ENCODE measurements around the gene HSPA12B. TPM values are rescaled to one million over a fixed set of nuclear protein-coding genes. Genes with fewer than 3 reads are reported as not detected.

Gene HSPA12B
- total and polyA plus RNA-seq, 2 of the 13 experiments (the other 11 are each of a cell fraction or from before 2014, with no cell fraction given), result 0.01 TPM; not detected in 1

DNA sequence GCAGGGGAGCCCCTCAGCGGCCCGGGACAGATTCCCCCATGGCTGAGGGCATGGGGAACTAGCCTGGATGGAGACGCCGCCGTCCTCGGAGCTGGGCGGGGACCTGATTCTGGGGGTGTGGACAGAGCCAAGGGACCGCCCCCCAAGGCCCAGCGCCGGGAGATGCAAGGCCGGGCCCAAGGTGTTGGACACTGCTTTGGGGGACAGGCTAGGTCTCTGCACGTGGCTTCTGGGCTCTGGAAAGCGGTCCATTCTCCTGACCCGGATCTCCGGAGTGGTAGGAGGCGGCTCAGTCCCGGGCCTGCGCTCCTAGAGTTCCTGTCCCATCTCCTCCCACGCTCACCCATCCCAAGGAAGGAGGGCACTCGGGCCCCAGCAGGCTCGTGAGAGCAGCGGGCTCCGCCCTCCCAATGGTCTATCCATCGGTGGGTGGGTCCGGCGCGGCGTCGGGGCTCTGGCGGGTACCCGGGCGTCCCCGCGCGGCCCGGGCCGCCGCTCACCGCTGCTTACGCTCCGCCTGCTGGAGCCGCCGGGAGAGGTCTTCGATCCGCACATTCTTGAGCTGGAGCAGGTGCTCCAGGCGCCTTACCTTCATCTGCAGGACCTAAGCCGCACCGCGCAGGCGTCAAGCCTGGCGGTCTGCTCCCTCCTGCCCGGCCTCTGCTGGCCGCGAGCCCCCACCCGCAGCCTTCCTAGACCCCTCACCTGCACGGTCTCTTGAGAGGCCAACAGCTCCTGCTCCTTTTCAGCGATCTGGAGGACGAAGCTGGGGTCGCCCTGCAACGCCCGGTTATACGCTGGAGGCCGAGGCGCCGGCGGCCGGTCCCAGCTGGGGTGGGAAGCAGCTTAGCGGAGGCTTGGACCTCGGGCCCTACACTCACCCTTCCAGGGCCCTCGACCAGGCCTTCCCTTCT is 45.5 kb downstream of the HSPA12B start (continued):
- no peak for TF ChIP-seq ZNF775 (CRISPR knock-in tag; IDR thresholded peaks at IDR 0.05; ENCODE audit: borderline replicate concordance)
- no peak for TF ChIP-seq ZNF264 (CRISPR knock-in tag; IDR thresholded peaks at IDR 0.05)
- TF ChIP-seq ZNF335 (CRISPR knock-in tag; IDR thresholded peaks at IDR 0.05), result no peak
- TF ChIP-seq, protein P1, sequence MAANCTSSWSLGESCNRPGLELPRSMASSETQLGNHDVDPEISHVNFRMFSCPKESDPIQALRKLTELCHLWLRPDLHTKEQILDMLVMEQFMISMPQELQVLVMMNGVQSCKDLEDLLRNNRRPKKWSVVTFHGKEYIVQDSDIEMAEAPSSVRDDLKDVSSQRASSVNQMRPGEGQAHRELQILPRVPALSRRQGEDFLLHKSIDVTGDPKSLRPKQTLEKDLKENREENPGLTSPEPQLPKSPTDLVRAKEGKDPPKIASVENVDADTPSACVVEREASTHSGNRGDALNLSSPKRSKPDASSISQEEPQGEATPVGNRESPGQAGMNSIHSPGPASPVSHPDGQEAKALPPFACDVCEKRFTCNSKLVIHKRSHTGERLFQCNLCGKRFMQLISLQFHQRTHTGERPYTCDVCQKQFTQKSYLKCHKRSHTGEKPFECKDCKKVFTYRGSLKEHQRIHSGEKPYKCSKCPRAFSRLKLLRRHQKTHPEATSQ (CRISPR knock-in tag; IDR thresholded peaks at IDR 0.05; ENCODE audit: borderline replicate concordance), result no peak
- TF ChIP-seq ZNF839 (CRISPR knock-in tag; IDR thresholded peaks at IDR 0.05; ENCODE audit: borderline replicate concordance), result no peak
- TF ChIP-seq, protein P2, sequence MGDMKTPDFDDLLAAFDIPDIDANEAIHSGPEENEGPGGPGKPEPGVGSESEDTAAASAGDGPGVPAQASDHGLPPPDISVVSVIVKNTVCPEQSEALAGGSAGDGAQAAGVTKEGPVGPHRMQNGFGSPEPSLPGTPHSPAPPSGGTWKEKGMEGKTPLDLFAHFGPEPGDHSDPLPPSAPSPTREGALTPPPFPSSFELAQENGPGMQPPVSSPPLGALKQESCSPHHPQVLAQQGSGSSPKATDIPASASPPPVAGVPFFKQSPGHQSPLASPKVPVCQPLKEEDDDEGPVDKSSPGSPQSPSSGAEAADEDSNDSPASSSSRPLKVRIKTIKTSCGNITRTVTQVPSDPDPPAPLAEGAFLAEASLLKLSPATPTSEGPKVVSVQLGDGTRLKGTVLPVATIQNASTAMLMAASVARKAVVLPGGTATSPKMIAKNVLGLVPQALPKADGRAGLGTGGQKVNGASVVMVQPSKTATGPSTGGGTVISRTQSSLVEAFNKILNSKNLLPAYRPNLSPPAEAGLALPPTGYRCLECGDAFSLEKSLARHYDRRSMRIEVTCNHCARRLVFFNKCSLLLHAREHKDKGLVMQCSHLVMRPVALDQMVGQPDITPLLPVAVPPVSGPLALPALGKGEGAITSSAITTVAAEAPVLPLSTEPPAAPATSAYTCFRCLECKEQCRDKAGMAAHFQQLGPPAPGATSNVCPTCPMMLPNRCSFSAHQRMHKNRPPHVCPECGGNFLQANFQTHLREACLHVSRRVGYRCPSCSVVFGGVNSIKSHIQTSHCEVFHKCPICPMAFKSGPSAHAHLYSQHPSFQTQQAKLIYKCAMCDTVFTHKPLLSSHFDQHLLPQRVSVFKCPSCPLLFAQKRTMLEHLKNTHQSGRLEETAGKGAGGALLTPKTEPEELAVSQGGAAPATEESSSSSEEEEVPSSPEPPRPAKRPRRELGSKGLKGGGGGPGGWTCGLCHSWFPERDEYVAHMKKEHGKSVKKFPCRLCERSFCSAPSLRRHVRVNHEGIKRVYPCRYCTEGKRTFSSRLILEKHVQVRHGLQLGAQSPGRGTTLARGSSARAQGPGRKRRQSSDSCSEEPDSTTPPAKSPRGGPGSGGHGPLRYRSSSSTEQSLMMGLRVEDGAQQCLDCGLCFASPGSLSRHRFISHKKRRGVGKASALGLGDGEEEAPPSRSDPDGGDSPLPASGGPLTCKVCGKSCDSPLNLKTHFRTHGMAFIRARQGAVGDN (CRISPR knock-in tag; IDR thresholded peaks at IDR 0.05), result peak; percentile 93
- peak; percentile 45 for TF ChIP-seq HNRNPK (IDR thresholded peaks at IDR 0.05; ENCODE audit: low read depth, low read length, poor library complexity, severe bottlenecking)
- peak; percentile 4; the same call in 1 of the 2 replicates for TF ChIP-seq ZNF143 (CRISPR knock-in tag; IDR thresholded peaks at IDR 0.05)
- TF ChIP-seq ZBTB7B (CRISPR knock-in tag; IDR thresholded peaks at IDR 0.05), result peak; percentile 69; the same call in 1 of the 2 replicates
- 0 out of 2 replicates have a peak, but pooled peaks have one; percentile 15 for TF ChIP-seq ZNF83 (CRISPR knock-in tag; IDR thresholded peaks at IDR 0.05; ENCODE audit: borderline replicate concordance)
- TF ChIP-seq JUND (CRISPR knock-in tag; IDR thresholded peaks at IDR 0.05), result no peak
- no peak for TF ChIP-seq EHMT2 (IDR thresholded peaks at IDR 0.05; ENCODE audit: borderline replicate concordance, low read depth, low read length)
- TF ChIP-seq ZNF232 (CRISPR knock-in tag; IDR thresholded peaks at IDR 0.05; ENCODE audit: borderline replicate concordance), result no peak; the same call in 1 of the 2 replicates
- no peak; the same call in 1 of the 2 replicates for TF ChIP-seq ZNF567 (CRISPR knock-in tag; IDR thresholded peaks at IDR 0.05; ENCODE audit: borderline replicate concordance)
- no peak for TF ChIP-seq MAFK (conservative IDR thresholded peaks at IDR 0.05 in 1 of 2, IDR thresholded peaks at IDR 0.05 in 1 of 2; ENCODE audit: low read length in 2 of 2)
- no peak; the same call in 1 of the 2 replicates for TF ChIP-seq PPARG (CRISPR knock-in tag; conservative IDR thresholded peaks at IDR 0.05)
- TF ChIP-seq, protein P3, sequence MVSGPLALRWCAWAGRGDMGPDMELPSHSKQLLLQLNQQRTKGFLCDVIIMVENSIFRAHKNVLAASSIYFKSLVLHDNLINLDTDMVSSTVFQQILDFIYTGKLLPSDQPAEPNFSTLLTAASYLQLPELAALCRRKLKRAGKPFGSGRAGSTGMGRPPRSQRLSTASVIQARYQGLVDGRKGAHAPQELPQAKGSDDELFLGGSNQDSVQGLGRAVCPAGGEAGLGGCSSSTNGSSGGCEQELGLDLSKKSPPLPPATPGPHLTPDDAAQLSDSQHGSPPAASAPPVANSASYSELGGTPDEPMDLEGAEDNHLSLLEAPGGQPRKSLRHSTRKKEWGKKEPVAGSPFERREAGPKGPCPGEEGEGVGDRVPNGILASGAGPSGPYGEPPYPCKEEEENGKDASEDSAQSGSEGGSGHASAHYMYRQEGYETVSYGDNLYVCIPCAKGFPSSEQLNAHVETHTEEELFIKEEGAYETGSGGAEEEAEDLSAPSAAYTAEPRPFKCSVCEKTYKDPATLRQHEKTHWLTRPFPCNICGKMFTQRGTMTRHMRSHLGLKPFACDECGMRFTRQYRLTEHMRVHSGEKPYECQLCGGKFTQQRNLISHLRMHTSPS (CRISPR knock-in tag; IDR thresholded peaks at IDR 0.05; ENCODE audit: low read depth), result no peak
- TF ChIP-seq SAFB2 (CRISPR knock-in tag; IDR thresholded peaks at IDR 0.05; ENCODE audit: borderline replicate concordance, low read depth), result peak; percentile 57; the same call in 1 of the 2 replicates

Measured in HepG2 (cell line).